Measurements from ENCODE around the gene NDUFB3. TPM values are rescaled to one million over a fixed set of nuclear protein-coding genes. Genes with fewer than 3 reads are reported as not detected.

Gene NDUFB3
- polyA plus RNA-seq, 1 donor (not counting 4 experiments of a cell fraction or from before 2014, with no cell fraction given) = 220 TPM

GRCh38 chr2:201110615-201111014, 38.8 kb downstream of the NDUFB3 start:
- H4K20me1 ChIP-seq (ENCODE audit: control insufficient read depth, extremely low read depth, insufficient read depth, low read length) = no peaks in the 10 kb centered on the region
- TF ChIP-seq EZH2 (IDR thresholded peaks at IDR 0.05; ENCODE audit: low read length) = no peak
- no peak for TF ChIP-seq CTCF (optimal IDR thresholded peaks at IDR 0.05 in 1 of 3, IDR thresholded peaks at IDR 0.05 in 1 of 3, conservative IDR thresholded peaks at IDR 0.05 in 1 of 3; ENCODE audit: extremely low read depth in 1 of 3, insufficient read depth in 2 of 3, low read length in 3 of 3)
- no peaks in the 10 kb centered on the region for H3K79me2 ChIP-seq (ENCODE audit: control insufficient read depth, insufficient read depth, low read length)
- H3K27me3 ChIP-seq (ENCODE audit: control insufficient read depth, extremely low read depth, insufficient read depth, low read length) = no peaks in the 10 kb centered on the region
- dilution Hi-C loops (cut with MboI; ENCODE audit: extremely low pct_ligation_motif_present, low sequenced_read_pairs) = no loop called here
- no peaks in the 10 kb centered on the region for H3K9me3 ChIP-seq (ENCODE audit: control insufficient read depth, low read depth, low read length)
- peaks cover 6% of the 10 kb centered on the region for H3K4me1 ChIP-seq (ENCODE audit: control insufficient read depth, extremely low read depth, insufficient read depth, low read length)
- no peak overlapping the region for H3K9ac ChIP-seq (ENCODE audit: control insufficient read depth, extremely low read depth, insufficient read depth, low read length)
- H3K4me3 ChIP-seq (ENCODE audit: control insufficient read depth in 2 of 3, extremely low read depth in 1 of 3, insufficient read depth in 2 of 3, low read depth in 1 of 3, low read length in 3 of 3) = no peak overlapping the region
- FAIRE-seq (no peak), DNase-seq (ENCODE audit: low read depth, low spot score) (no peak)
- H2AFZ ChIP-seq (ENCODE audit: control insufficient read depth, low read length) = no peak overlapping the region
- H3K27ac ChIP-seq (ENCODE audit: control insufficient read depth, insufficient read depth, low read length) = no peak overlapping the region
- no peaks in the 10 kb centered on the region for H3K9me1 ChIP-seq (ENCODE audit: control insufficient read depth, extremely low read depth, insufficient read depth, low read length)
- no peak overlapping the region for H3K4me2 ChIP-seq (ENCODE audit: control insufficient read depth, extremely low read depth, insufficient read depth, low read depth, low read length)
- H3K36me3 ChIP-seq (ENCODE audit: control insufficient read depth in 2 of 2, extremely low read depth in 1 of 2, insufficient read depth in 2 of 2, low read length in 2 of 2) = no peaks in the 10 kb centered on the region

GRCh38 chr2:201111096-201111495, 39.3 kb downstream of the NDUFB3 start:
- Histone ChIP-seq H4K20me1 (ENCODE audit: control insufficient read depth, extremely low read depth, insufficient read depth, low read length) (no peaks in the 10 kb centered on the region), H2AFZ (ENCODE audit: control insufficient read depth, low read length) (no peak overlapping the region), H3K79me2 (ENCODE audit: control insufficient read depth, insufficient read depth, low read length) (no peaks in the 10 kb centered on the region), H3K4me3 (ENCODE audit: control insufficient read depth in 2 of 3, extremely low read depth in 1 of 3, insufficient read depth in 2 of 3, low read depth in 1 of 3, low read length in 3 of 3) (no peak overlapping the region), H3K27ac (ENCODE audit: control insufficient read depth, insufficient read depth, low read length) (no peak overlapping the region), H3K9ac (ENCODE audit: control insufficient read depth, extremely low read depth, insufficient read depth, low read length) (no peak overlapping the region), H3K4me1 (ENCODE audit: control insufficient read depth, extremely low read depth, insufficient read depth, low read length) (peaks cover 6% of the 10 kb centered on the region), H3K27me3 (ENCODE audit: control insufficient read depth, extremely low read depth, insufficient read depth, low read length) (no peaks in the 10 kb centered on the region), H3K4me2 (ENCODE audit: control insufficient read depth, extremely low read depth, insufficient read depth, low read depth, low read length) (no peak overlapping the region), H3K36me3 (ENCODE audit: control insufficient read depth in 2 of 2, extremely low read depth in 1 of 2, insufficient read depth in 2 of 2, low read length in 2 of 2) (no peaks in the 10 kb centered on the region), H3K9me3 (ENCODE audit: control insufficient read depth, low read depth, low read length) (no peaks in the 10 kb centered on the region), H3K9me1 (ENCODE audit: control insufficient read depth, extremely low read depth, insufficient read depth, low read length) (no peaks in the 10 kb centered on the region)
- no peak for FAIRE-seq
- dilution Hi-C loops (cut with MboI; ENCODE audit: extremely low pct_ligation_motif_present, low sequenced_read_pairs) = no loop called here
- DNase-seq (ENCODE audit: low read depth, low spot score) = no peak
- TF ChIP-seq CTCF (optimal IDR thresholded peaks at IDR 0.05 in 1 of 3, IDR thresholded peaks at IDR 0.05 in 1 of 3, conservative IDR thresholded peaks at IDR 0.05 in 1 of 3; ENCODE audit: extremely low read depth in 1 of 3, insufficient read depth in 2 of 3, low read length in 3 of 3) = no peak
- TF ChIP-seq EZH2 (IDR thresholded peaks at IDR 0.05; ENCODE audit: low read length) = no peak
